ENCODE data around the gene SEMA4C. TPM values are rescaled to one million over a fixed set of nuclear protein-coding genes. Genes with fewer than 3 reads are reported as not detected.

The SEMA4C gene
- polyA plus RNA-seq, 1 donor (not counting 4 experiments of a cell fraction or from before 2014, with no cell fraction given) = 7.5 TPM

DNA sequence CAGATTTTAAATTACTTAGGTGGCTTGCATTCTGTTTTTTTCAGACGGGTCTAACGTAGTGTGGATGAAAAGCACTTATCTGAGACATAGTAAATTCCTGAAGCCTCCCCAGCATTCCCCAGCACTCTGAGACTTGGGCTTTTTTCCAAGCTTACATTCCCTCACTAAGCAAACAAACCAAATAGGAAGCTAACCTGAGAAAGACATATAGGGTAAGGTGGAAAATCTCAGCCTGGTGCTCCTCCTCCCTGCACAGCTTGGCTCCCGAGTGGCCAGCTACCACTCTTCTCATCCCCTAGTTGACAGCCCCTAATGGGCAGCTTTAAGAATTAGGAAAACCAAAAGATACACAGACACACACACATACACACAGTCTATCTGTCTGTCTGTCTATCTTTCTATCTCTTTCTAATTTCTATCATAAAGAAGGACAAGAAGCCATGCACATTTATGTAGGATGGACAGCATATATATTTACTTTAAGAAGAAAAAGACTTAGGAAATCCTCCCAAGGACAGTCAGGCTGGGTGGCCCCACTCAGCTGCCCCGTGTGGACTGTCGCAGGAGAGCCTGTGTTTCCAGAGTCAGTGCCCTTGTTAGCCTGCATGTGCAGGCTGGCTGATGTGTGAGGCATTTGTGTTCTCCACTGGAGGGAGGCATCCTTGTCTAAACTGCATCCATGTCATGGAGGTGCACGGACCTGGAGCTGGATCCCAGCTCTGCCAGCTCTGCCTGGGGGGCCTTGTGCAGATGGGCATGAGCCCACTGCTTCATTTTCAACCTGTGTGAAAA is 45.6 kb downstream of the SEMA4C start:
- Histone ChIP-seq H3K79me2 (ENCODE audit: control insufficient read depth, insufficient read depth, low read length) (no peaks in the 10 kb centered on the region), H2AFZ (ENCODE audit: control insufficient read depth, low read length) (no peak overlapping the region), H3K27me3 (ENCODE audit: control insufficient read depth, extremely low read depth, insufficient read depth, low read length) (no peaks in the 10 kb centered on the region), H3K9ac (ENCODE audit: control insufficient read depth, extremely low read depth, insufficient read depth, low read length) (no peak overlapping the region), H3K36me3 (ENCODE audit: control insufficient read depth in 2 of 2, extremely low read depth in 1 of 2, insufficient read depth in 2 of 2, low read length in 2 of 2) (peaks cover 6 to 9% of the 10 kb centered on the region in 2 experiments), H3K27ac (ENCODE audit: control insufficient read depth, insufficient read depth, low read length) (no peak overlapping the region), H3K9me1 (ENCODE audit: control insufficient read depth, extremely low read depth, insufficient read depth, low read length) (no peaks in the 10 kb centered on the region), H3K4me3 (ENCODE audit: control insufficient read depth in 2 of 3, extremely low read depth in 1 of 3, insufficient read depth in 2 of 3, low read depth in 1 of 3, low read length in 3 of 3) (no peak overlapping the region), H3K4me2 (ENCODE audit: control insufficient read depth, extremely low read depth, insufficient read depth, low read depth, low read length) (no peak overlapping the region), H3K9me3 (ENCODE audit: control insufficient read depth, low read depth, low read length) (no peaks in the 10 kb centered on the region), H4K20me1 (ENCODE audit: control insufficient read depth, extremely low read depth, insufficient read depth, low read length) (no peaks in the 10 kb centered on the region), H3K4me1 (ENCODE audit: control insufficient read depth, extremely low read depth, insufficient read depth, low read length) (no peaks in the 10 kb centered on the region)
- no peak for TF ChIP-seq EZH2 (IDR thresholded peaks at IDR 0.05; ENCODE audit: low read length)
- TF ChIP-seq, protein P1, sequence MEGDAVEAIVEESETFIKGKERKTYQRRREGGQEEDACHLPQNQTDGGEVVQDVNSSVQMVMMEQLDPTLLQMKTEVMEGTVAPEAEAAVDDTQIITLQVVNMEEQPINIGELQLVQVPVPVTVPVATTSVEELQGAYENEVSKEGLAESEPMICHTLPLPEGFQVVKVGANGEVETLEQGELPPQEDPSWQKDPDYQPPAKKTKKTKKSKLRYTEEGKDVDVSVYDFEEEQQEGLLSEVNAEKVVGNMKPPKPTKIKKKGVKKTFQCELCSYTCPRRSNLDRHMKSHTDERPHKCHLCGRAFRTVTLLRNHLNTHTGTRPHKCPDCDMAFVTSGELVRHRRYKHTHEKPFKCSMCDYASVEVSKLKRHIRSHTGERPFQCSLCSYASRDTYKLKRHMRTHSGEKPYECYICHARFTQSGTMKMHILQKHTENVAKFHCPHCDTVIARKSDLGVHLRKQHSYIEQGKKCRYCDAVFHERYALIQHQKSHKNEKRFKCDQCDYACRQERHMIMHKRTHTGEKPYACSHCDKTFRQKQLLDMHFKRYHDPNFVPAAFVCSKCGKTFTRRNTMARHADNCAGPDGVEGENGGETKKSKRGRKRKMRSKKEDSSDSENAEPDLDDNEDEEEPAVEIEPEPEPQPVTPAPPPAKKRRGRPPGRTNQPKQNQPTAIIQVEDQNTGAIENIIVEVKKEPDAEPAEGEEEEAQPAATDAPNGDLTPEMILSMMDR (optimal IDR thresholded peaks at IDR 0.05 in 1 of 3, IDR thresholded peaks at IDR 0.05 in 1 of 3, conservative IDR thresholded peaks at IDR 0.05 in 1 of 3; ENCODE audit: extremely low read depth in 1 of 3, insufficient read depth in 2 of 3, low read length in 3 of 3) = no peak
- DNase-seq (ENCODE audit: low read depth, low spot score) (no peak), FAIRE-seq (no peak)
- dilution Hi-C loops (cut with MboI; ENCODE audit: extremely low pct_ligation_motif_present, low sequenced_read_pairs) = no loop called here

DNA sequence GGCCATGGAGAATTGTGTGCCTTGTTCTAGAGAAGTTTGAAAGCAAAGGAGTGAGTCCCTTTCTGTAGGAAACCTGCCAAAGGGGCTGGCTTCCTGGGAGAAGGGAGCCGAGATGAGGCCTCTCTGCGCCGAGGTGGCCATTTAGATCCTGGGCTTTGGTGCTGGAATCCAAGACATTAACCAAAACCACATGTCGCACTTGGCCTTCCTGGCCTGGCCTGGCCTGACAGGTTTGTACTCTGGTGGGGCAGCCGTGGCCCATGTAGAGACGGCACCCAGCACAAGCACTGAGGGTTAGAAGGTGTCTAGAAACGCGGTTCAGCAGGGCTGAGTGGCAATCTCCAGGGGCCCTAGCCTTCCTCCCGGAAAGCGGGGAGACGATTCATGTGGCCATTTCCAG is 46.7 kb downstream of the SEMA4C start:
- H3K36me3 ChIP-seq (ENCODE audit: control insufficient read depth in 2 of 2, extremely low read depth in 1 of 2, insufficient read depth in 2 of 2, low read length in 2 of 2) = peaks cover 5 to 8% of the 10 kb centered on the region in 2 experiments
- H3K4me1 ChIP-seq (ENCODE audit: control insufficient read depth, extremely low read depth, insufficient read depth, low read length) = no peaks in the 10 kb centered on the region
- FAIRE-seq = no peak
- H3K4me3 ChIP-seq (ENCODE audit: control insufficient read depth in 2 of 3, extremely low read depth in 1 of 3, insufficient read depth in 2 of 3, low read depth in 1 of 3, low read length in 3 of 3) = no peak overlapping the region
- no peak overlapping the region for H3K9ac ChIP-seq (ENCODE audit: control insufficient read depth, extremely low read depth, insufficient read depth, low read length)
- H3K9me3 ChIP-seq (ENCODE audit: control insufficient read depth, low read depth, low read length) = no peaks in the 10 kb centered on the region
- H3K27ac ChIP-seq (ENCODE audit: control insufficient read depth, insufficient read depth, low read length) = no peak overlapping the region
- no peaks in the 10 kb centered on the region for H3K9me1 ChIP-seq (ENCODE audit: control insufficient read depth, extremely low read depth, insufficient read depth, low read length)
- peaks cover 2% of the 10 kb centered on the region for H3K79me2 ChIP-seq (ENCODE audit: control insufficient read depth, insufficient read depth, low read length)
- dilution Hi-C loops (cut with MboI; ENCODE audit: extremely low pct_ligation_motif_present, low sequenced_read_pairs) = no loop called here
- H3K4me2 ChIP-seq (ENCODE audit: control insufficient read depth, extremely low read depth, insufficient read depth, low read depth, low read length) = no peak overlapping the region
- H3K27me3 ChIP-seq (ENCODE audit: control insufficient read depth, extremely low read depth, insufficient read depth, low read length) = no peaks in the 10 kb centered on the region
- TF ChIP-seq EZH2 (IDR thresholded peaks at IDR 0.05; ENCODE audit: low read length) = no peak
- TF ChIP-seq, protein P1 (optimal IDR thresholded peaks at IDR 0.05 in 1 of 3, IDR thresholded peaks at IDR 0.05 in 1 of 3, conservative IDR thresholded peaks at IDR 0.05 in 1 of 3; ENCODE audit: extremely low read depth in 1 of 3, insufficient read depth in 2 of 3, low read length in 3 of 3) = no peak
- H4K20me1 ChIP-seq (ENCODE audit: control insufficient read depth, extremely low read depth, insufficient read depth, low read length) = no peaks in the 10 kb centered on the region
- no peak for DNase-seq (ENCODE audit: low read depth, low spot score)
- no peak overlapping the region for H2AFZ ChIP-seq (ENCODE audit: control insufficient read depth, low read length)
